Panc1 (cell line): Measurements from ENCODE around the gene BABAM2. TPM values are rescaled to one million over a fixed set of nuclear protein-coding genes. Genes with fewer than 3 reads are reported as not detected.

Experiments
- ATAC-seq: fragments of 200-7000 bp; cut with Tn5 transposase; 2 replicates; pipeline ENCODE4 v1.9.1; 2020; ENCODE audit warnings: mild to moderate bottlenecking, moderate library complexity
- BruUV-seq: library from RNA; stranded (reverse); fragments of 400-500 nt; replicated peaks from 2 replicates; lab custom pipeline; 2021; lab: Mats Ljungman, UMichigan
- CTCF ChIA-PET: fragments of 300-600 bp; sonication (Branson Sonifier 250); formaldehyde crosslinking; loops from one replicate; lab custom pipeline; 2022; ENCODE audit warnings: antibody characterized with exemption; lab: Charles Lee
- POLR2A ChIA-PET: fragments of 300-600 bp; sonication (Branson Sonifier 250); formaldehyde crosslinking; loops from one replicate; lab custom pipeline; 2022; ENCODE audit warnings: antibody characterized with exemption; lab: Charles Lee
- DNase-seq: peaks from one replicate; pipeline ENCODE4 v3.0.0-alpha.2; 2010; ENCODE audit warnings: low read depth, low spot score
- H3K27ac ChIP-seq: 2 replicates; pipeline ENCODE4 v1.5.1; 2011; ENCODE audit warnings: mild to moderate bottlenecking, low read length, inconsistent platforms
- H3K27me3 ChIP-seq: fragments of 200-500 bp; sonication (Bioruptor generic); 2 replicates; pipeline ENCODE4 v1.6.0; 2014; ENCODE audit warnings: low read length, inconsistent platforms; ENCODE audit not compliant: control insufficient read depth, insufficient read depth
- H3K36me3 ChIP-seq: fragments of 200-500 bp; sonication (Bioruptor generic); 2 replicates; pipeline ENCODE4 v1.5.1; 2014; ENCODE audit warnings: inconsistent platforms, mild to moderate bottlenecking, low read length, moderate library complexity; ENCODE audit not compliant: control insufficient read depth, insufficient read depth
- H3K4me1 ChIP-seq: 2 replicates; pipeline ENCODE4 v1.5.1; 2011; ENCODE audit warnings: inconsistent platforms, mild to moderate bottlenecking, low read length, moderate library complexity; ENCODE audit not compliant: control insufficient read depth, insufficient read depth
- H3K4me3 ChIP-seq, 2 experiments: 2 replicates each; pipeline ENCODE4 v1.5.1; 2011 to 2012; ENCODE audit warnings: low read depth in 2 of 2, low read length in 2 of 2, mild to moderate bottlenecking in 2 of 2, inconsistent platforms in 1 of 2, moderate library complexity in 1 of 2
- H3K9me3 ChIP-seq: fragments of 200-500 bp; sonication (Bioruptor generic); 2 replicates; pipeline ENCODE4 v1.5.1; 2014; ENCODE audit warnings: low read depth, mild to moderate bottlenecking, inconsistent platforms, low read length, moderate library complexity; ENCODE audit not compliant: control insufficient read depth, insufficient read depth
- CTCF ChIP-seq: fragments of 450-650 bp; IDR thresholded peaks from 2 replicates; pipeline ENCODE4 v1.5.1; 2017; ENCODE audit warnings: mild to moderate bottlenecking
- POLR2AphosphoS5 ChIP-seq: IDR thresholded peaks from 2 replicates; pipeline ENCODE4 v1.6.1; 2012; ENCODE audit warnings: mild to moderate bottlenecking, low read depth, low read length, moderate library complexity
- SIN3A ChIP-seq: IDR thresholded peaks from 2 replicates; pipeline ENCODE4 v1.6.1; 2012; ENCODE audit warnings: low read depth, mild to moderate bottlenecking, low read length, moderate library complexity, borderline replicate concordance; ENCODE audit not compliant: insufficient read depth
- TCF7L2 ChIP-seq: IDR thresholded peaks from 2 replicates; pipeline ENCODE4 v1.6.1; 2011; ENCODE audit warnings: mild to moderate bottlenecking, low read depth, low read length, inconsistent platforms
- in situ Hi-C: cut with HindIII; loops from 2 replicates; pipeline ENCODE4 v1.10.0; 2016; ENCODE audit warnings: low sequenced_read_pairs, low pct_unique_long_range_greater_than_20kb
- intact Hi-C: fragments of 100-400 bp; cut with micrococcal nuclease; formaldehyde crosslinking; loops from one replicate; pipeline ENCODE4 v1.10.0; 2022; ENCODE audit not compliant: unreplicated experiment
- total RNA-seq: library from RNA; stranded (reverse); gene quantifications from one replicate; pipeline ENCODE4 v1.2.1, GENCODE V29; 2021; ENCODE audit not compliant: unreplicated experiment
- TF ChIP-seq, protein P1 (sequence below), 2 experiments: IDR thresholded peaks; 2 replicates each; pipeline ENCODE4 v1.6.1; 2011 to 2012; ENCODE audit warnings: low read depth in 2 of 2, control low read depth in 1 of 2, low read length in 1 of 2, mild to moderate bottlenecking in 1 of 2, moderate library complexity in 1 of 2; ENCODE audit not compliant: insufficient read depth in 1 of 2

The BABAM2 gene
- total RNA-seq, 1 experiment from 2014 or later: 31.2 TPM

- no peak overlapping the region for H3K27ac ChIP-seq
- H3K9me3 ChIP-seq: no peaks in the 10 kb centered on the region
- no peaks in the 10 kb centered on the region for H3K36me3 ChIP-seq
- ChIA-PET POLR2A (no interaction called here), CTCF (no interaction called here)
- TF ChIP-seq, protein P1, sequence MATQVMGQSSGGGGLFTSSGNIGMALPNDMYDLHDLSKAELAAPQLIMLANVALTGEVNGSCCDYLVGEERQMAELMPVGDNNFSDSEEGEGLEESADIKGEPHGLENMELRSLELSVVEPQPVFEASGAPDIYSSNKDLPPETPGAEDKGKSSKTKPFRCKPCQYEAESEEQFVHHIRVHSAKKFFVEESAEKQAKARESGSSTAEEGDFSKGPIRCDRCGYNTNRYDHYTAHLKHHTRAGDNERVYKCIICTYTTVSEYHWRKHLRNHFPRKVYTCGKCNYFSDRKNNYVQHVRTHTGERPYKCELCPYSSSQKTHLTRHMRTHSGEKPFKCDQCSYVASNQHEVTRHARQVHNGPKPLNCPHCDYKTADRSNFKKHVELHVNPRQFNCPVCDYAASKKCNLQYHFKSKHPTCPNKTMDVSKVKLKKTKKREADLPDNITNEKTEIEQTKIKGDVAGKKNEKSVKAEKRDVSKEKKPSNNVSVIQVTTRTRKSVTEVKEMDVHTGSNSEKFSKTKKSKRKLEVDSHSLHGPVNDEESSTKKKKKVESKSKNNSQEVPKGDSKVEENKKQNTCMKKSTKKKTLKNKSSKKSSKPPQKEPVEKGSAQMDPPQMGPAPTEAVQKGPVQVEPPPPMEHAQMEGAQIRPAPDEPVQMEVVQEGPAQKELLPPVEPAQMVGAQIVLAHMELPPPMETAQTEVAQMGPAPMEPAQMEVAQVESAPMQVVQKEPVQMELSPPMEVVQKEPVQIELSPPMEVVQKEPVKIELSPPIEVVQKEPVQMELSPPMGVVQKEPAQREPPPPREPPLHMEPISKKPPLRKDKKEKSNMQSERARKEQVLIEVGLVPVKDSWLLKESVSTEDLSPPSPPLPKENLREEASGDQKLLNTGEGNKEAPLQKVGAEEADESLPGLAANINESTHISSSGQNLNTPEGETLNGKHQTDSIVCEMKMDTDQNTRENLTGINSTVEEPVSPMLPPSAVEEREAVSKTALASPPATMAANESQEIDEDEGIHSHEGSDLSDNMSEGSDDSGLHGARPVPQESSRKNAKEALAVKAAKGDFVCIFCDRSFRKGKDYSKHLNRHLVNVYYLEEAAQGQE (IDR thresholded peaks at IDR 0.05; ENCODE audit: insufficient read depth in 1 of 2, low read depth in 2 of 2, low read length in 1 of 2): no peak
- TF ChIP-seq POLR2AphosphoS5 (no peak), SIN3A (no peak), TCF7L2 (no peak), CTCF (no peak)
- intact Hi-C loops (no loop called here), in situ Hi-C loops (no loop called here)
- ATAC-seq (no peak), DNase-seq (no peak)
- no peaks in the 10 kb centered on the region for H3K27me3 ChIP-seq
- H3K4me1 ChIP-seq: no peaks in the 10 kb centered on the region
- no TSS peak for BruUV-seq
- H3K4me3 ChIP-seq: no peak overlapping the region
Observed at GRCh38 chr2:28209864-28210263, 319.3 kb downstream of the BABAM2 start.

DNA sequence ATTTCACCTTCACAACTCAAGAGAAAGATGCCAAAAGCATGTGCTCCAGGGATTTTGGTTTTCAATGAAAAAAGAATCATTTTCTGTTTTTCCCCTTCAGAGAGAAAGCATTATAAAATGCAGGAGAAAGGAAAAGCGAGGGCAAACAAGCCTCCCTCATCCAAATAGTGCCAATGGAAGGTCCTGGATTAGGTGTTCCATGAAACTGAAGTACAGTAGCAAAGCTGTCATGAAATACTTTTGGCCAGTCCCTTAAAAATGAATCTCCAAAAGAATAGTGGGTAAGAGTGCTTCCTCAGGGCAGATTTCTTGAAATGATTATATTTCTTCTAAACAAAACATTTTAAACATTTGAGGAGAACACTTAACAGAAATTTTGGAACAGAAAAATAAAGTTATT, 320.0 kb downstream of the BABAM2 start:
- no peak for ATAC-seq
- POLR2A ChIA-PET: no interaction called here
- no TSS peak for BruUV-seq
- TF ChIP-seq POLR2AphosphoS5 (no peak), CTCF (no peak), SIN3A (no peak), TCF7L2 (no peak)
- TF ChIP-seq, protein P1 (IDR thresholded peaks at IDR 0.05; ENCODE audit: insufficient read depth in 1 of 2, low read depth in 2 of 2, low read length in 1 of 2): no peak
- in situ Hi-C loops: no loop called here
- no peaks in the 10 kb centered on the region for H3K27me3 ChIP-seq
- H3K36me3 ChIP-seq: no peaks in the 10 kb centered on the region
- H3K27ac ChIP-seq: no peak overlapping the region
- H3K4me3 ChIP-seq: no peak overlapping the region
- DNase-seq: no peak
- no peaks in the 10 kb centered on the region for H3K9me3 ChIP-seq
- no peaks in the 10 kb centered on the region for H3K4me1 ChIP-seq
- intact Hi-C loops: no loop called here
- CTCF ChIA-PET: no interaction called here
